Loucy (cell line): Measurements from ENCODE around the gene JARID2.

ENCODE experiments used
- CTCF ChIP-seq: fragments of 200-600 bp; sonication (generic); conservative IDR thresholded peaks from 2 replicates; pipeline ENCODE4 v1.5.1; 2014; ENCODE audit warnings: mild to moderate bottlenecking, antibody characterized with exemption, low read length
- EZH2phosphoT487 ChIP-seq: fragments of 200-600 bp; IDR thresholded peaks from 2 replicates; pipeline ENCODE4 v1.6.1; 2018; ENCODE audit warnings: antibody characterized with exemption, mild to moderate bottlenecking, moderate library complexity, borderline replicate concordance

- TF ChIP-seq CTCF = no peak
- no peak for TF ChIP-seq EZH2phosphoT487
These were observed 247.7 kb downstream of the JARID2 start for GRCh38 chr6:15493437-15494168.
